ENCODE measurements around the gene USP38.

USP38 gene

DNA sequence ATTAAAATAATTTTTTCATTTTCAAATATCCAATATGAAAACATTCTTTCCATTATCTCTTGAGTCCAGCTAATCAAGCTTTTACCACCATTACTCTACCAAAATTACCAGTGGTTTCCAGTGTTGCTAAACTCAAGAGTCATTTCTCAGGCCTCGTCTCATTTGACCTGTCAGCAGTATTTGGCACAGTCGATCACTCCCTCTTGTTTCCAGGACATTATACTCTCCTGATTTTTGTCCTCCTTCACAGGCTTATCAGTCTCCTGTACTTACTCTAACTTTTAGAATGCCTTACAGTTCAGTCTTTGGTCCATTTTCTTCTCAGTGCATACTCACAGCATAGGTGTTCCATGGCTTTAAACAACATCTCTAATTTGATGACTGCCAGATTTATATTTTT is 11.6 kb downstream of the USP38 start:
- Histone ChIP-seq H4K20me1 (peaks cover 6 to 52% (median 37%) of the 10 kb centered on the region in 11 experiments; a peak in 15 of 22 replicates), H3K4me2 (no peak overlapping the region), H3K9ac (no peak overlapping the region), H3K27ac (no peak overlapping the region), H3K4me1 (no peaks in the 10 kb centered on the region), H3K36me3 (peaks cover 99 to 100% (median 100%) of the 10 kb centered on the region in 11 experiments), H3K4me3 (no peak overlapping the region), H3K9me3 (replicated peaks in 1 of 11) (no peaks in the 10 kb centered on the region), H3K27me3 (no peaks in the 10 kb centered on the region)
- TF ChIP-seq Cebpa-rat (IDR thresholded peaks at IDR 0.05) = no peak

- Histone ChIP-seq H3K27ac (no peak overlapping the region), H3K4me3 (no peak overlapping the region), H3K9me3 (replicated peaks in 1 of 11) (no peaks in the 10 kb centered on the region), H3K36me3 (peaks cover 82 to 100% (median 90%) of the 10 kb centered on the region in 11 experiments), H3K9ac (no peak overlapping the region), H4K20me1 (peaks cover 0 to 47% (median 13%) of the 10 kb centered on the region in 11 experiments; a peak in 14 of 22 replicates), H3K4me2 (no peak overlapping the region), H3K4me1 (no peaks in the 10 kb centered on the region), H3K27me3 (no peaks in the 10 kb centered on the region)
- TF ChIP-seq Cebpa-rat (IDR thresholded peaks at IDR 0.05) = no peak
These were observed 14.8 kb downstream of the USP38 start for GRCh38 chr4:143199503-143199902.

DNA sequence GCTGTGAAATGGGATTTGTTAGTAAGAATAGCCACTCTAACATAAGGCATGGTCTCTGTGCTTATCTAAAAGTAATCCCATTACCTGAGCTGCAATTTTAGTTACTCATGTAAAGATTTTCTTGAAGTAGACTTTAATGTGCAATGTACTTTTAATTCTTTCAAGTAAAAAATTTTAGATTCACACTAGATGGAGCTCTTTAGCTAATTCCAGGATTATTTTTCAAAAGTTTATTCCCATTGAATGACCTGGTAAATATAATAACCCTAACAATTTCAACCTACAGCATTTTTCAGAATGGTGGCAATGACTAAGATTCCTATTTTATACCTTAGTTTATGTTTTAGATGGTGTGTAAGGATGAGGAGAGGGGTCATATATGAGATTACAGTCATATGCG is 18.1 kb downstream of the USP38 start:
- Histone ChIP-seq H3K9me3 (replicated peaks in 1 of 11) (no peaks in the 10 kb centered on the region), H3K4me3 (no peak overlapping the region), H3K4me2 (no peak overlapping the region), H3K27ac (no peak overlapping the region), H3K9ac (no peak overlapping the region), H3K4me1 (no peaks in the 10 kb centered on the region), H4K20me1 (peaks cover 0 to 40% (median 7%) of the 10 kb centered on the region in 11 experiments; a peak in 12 of 22 replicates), H3K27me3 (no peaks in the 10 kb centered on the region), H3K36me3 (peaks cover 75 to 100% (median 84%) of the 10 kb centered on the region in 11 experiments)
- TF ChIP-seq Cebpa-rat (IDR thresholded peaks at IDR 0.05) = no peak

DNA sequence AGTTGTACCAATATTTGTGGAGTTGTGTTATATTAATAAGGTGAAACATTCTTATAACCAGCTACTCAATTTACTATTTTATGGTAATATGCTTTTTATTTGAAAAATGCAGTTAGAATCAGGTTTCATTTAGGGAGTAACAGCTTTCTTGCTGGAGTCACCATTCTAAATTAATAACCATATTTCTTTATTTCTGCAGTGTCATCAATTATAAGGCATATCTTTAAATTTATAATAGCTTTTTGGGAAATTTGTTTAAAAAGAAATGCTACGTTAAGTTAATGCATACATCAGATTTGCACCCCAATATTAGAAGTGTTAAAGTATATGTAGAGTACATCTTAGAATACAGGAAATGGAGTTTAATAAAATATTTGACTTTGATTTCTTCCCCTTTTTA is 18.9 kb downstream of the USP38 start:
- Histone ChIP-seq H3K27ac (no peak overlapping the region), H3K36me3 (peaks cover 67 to 100% (median 79%) of the 10 kb centered on the region in 11 experiments), H3K9ac (no peak overlapping the region), H3K4me1 (no peaks in the 10 kb centered on the region), H4K20me1 (peaks cover 0 to 38% (median 7%) of the 10 kb centered on the region in 11 experiments; a peak in 12 of 22 replicates), H3K27me3 (no peaks in the 10 kb centered on the region), H3K4me2 (no peak overlapping the region), H3K4me3 (no peak overlapping the region), H3K9me3 (replicated peaks in 1 of 11) (no peaks in the 10 kb centered on the region)
- no peak for TF ChIP-seq Cebpa-rat (IDR thresholded peaks at IDR 0.05)

- no peak overlapping the region for H3K9ac ChIP-seq
- H3K4me2 ChIP-seq = no peak overlapping the region
- no peak overlapping the region for H3K4me3 ChIP-seq
- H3K27me3 ChIP-seq = no peaks in the 10 kb centered on the region
- H3K4me1 ChIP-seq = no peaks in the 10 kb centered on the region
- peaks cover 72 to 100% (median 83%) of the 10 kb centered on the region in 11 experiments for H3K36me3 ChIP-seq
- H3K9me3 ChIP-seq (replicated peaks in 1 of 11) = no peaks in the 10 kb centered on the region
- TF ChIP-seq Cebpa-rat (IDR thresholded peaks at IDR 0.05) = no peak
- H3K27ac ChIP-seq = no peak overlapping the region
- peaks cover 0 to 17% (median 0%) of the 10 kb centered on the region in 11 experiments; a peak in 5 of 22 replicates for H4K20me1 ChIP-seq
These were observed 22.8 kb downstream of the USP38 start for GRCh38 chr4:143207555-143207954.

- peaks cover 60 to 95% (median 74%) of the 10 kb centered on the region in 11 experiments for H3K36me3 ChIP-seq
- H3K9me3 ChIP-seq (replicated peaks in 1 of 11) = no peaks in the 10 kb centered on the region
- no peak overlapping the region for H3K9ac ChIP-seq
- H3K4me2 ChIP-seq = no peak overlapping the region
- no peak for TF ChIP-seq Cebpa-rat (IDR thresholded peaks at IDR 0.05)
- no peak overlapping the region for H3K4me3 ChIP-seq
- H3K27me3 ChIP-seq = no peaks in the 10 kb centered on the region
- peaks cover 0 to 3% (median 0%) of the 10 kb centered on the region in 10 experiments; a peak in 5 of 20 replicates for H3K4me1 ChIP-seq
- H4K20me1 ChIP-seq = no peaks in the 10 kb centered on the region; a peak in 1 of 22 replicates
- no peak overlapping the region for H3K27ac ChIP-seq
These were observed 27.8 kb downstream of the USP38 start for GRCh38 chr4:143212566-143212965.

DNA sequence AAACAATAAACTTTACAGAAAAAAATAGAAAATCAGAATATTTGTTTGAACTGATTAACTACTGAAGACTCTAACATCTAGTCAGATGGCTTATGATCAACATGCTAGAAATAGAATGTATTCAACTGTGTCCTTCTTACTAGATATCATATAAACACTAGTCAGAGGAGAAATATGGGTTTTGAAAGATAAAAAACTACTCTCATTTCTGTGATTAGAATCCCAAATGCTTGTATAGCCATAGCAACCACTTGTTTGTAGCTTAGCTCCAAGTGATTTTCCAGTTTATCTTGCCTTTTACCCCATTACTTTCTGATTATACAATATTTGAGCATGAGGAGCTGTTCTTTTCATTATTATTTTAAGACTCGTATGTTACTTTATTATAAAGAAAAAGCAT is 31.2 kb downstream of the USP38 start:
- H3K9ac ChIP-seq = no peak overlapping the region
- no peaks in the 10 kb centered on the region for H3K27me3 ChIP-seq
- H3K4me1 ChIP-seq = peaks cover 0 to 7% (median 0%) of the 10 kb centered on the region in 10 experiments; a peak in 6 of 20 replicates
- H4K20me1 ChIP-seq = peaks cover 0 to 4% (median 0%) of the 10 kb centered on the region in 11 experiments; a peak in 1 of 22 replicates
- no peak overlapping the region for H3K4me2 ChIP-seq
- no peak overlapping the region for H3K4me3 ChIP-seq
- no peaks in the 10 kb centered on the region for H3K9me3 ChIP-seq (replicated peaks in 1 of 11)
- no peak for TF ChIP-seq Cebpa-rat (IDR thresholded peaks at IDR 0.05)
- peaks cover 50 to 78% (median 63%) of the 10 kb centered on the region in 11 experiments for H3K36me3 ChIP-seq
- H3K27ac ChIP-seq = no peak overlapping the region

DNA sequence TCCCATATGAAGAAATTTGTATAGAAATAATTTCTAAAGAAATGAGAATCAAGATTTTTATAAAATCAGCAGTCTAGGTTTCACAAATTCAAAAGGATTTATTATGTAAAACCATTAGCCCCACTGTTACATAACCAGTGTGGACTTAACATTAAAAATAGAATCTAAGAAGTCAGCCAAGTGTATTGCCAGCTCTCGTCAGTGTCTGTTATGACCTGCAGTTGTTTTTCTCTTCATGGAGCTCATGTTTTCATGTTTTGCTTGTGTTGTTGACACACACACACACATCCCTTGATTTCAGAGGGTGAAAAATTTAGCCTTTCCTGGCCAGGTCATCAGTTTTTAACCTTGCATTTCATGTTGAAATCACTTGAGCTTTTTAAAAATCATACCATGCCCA is 39.5 kb downstream of the USP38 start:
- H3K36me3 ChIP-seq = peaks cover 16 to 65% (median 34%) of the 10 kb centered on the region in 11 experiments; a peak in 21 of 22 replicates
- H3K4me2 ChIP-seq = no peak overlapping the region
- H3K9me3 ChIP-seq (replicated peaks in 1 of 11) = no peaks in the 10 kb centered on the region
- no peak for TF ChIP-seq Cebpa-rat (IDR thresholded peaks at IDR 0.05)
- no peaks in the 10 kb centered on the region for H3K4me1 ChIP-seq
- H4K20me1 ChIP-seq = peaks cover 0 to 7% (median 0%) of the 10 kb centered on the region in 11 experiments; a peak in 1 of 22 replicates
- H3K9ac ChIP-seq = no peak overlapping the region
- no peak overlapping the region for H3K27ac ChIP-seq
- no peak overlapping the region for H3K4me3 ChIP-seq
- H3K27me3 ChIP-seq = no peaks in the 10 kb centered on the region

DNA sequence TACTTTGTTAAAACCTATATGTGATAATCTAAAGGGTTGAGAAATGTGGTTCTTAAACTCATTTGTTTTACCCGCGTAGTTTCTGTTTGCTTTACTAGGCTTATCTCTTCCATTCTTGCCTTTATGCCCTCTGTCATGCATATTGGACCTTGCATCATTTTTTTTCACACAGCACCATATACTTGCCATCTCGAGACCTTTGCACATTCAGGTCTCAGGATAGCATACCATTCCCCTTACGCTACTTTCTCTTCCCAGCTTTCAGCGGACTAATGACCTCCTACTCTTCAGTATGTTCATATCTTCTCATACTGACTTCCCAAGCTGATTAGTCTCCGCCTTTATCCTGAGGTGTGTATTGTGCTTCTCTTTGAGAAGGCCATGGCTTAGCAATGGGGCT is 40.5 kb downstream of the USP38 start:
- peaks cover 15 to 56% (median 31%) of the 10 kb centered on the region in 11 experiments; a peak in 21 of 22 replicates for H3K36me3 ChIP-seq

GRCh38 chr4:143230683-143231082 is 46.0 kb downstream of the USP38 start:
- TF ChIP-seq Cebpa-rat (IDR thresholded peaks at IDR 0.05) = no peak
- Histone ChIP-seq H3K27ac (no peak overlapping the region), H3K4me3 (no peak overlapping the region), H3K4me1 (no peaks in the 10 kb centered on the region), H3K27me3 (no peaks in the 10 kb centered on the region), H3K36me3 (peaks cover 0 to 9% (median 3%) of the 10 kb centered on the region in 11 experiments; a peak in 5 of 22 replicates), H4K20me1 (no peaks in the 10 kb centered on the region), H3K9me3 (replicated peaks in 1 of 11) (no peaks in the 10 kb centered on the region), H3K4me2 (no peak overlapping the region), H3K9ac (no peak overlapping the region)

More for the DNA sequence above, 40.5 kb downstream of the USP38 start:
- Histone ChIP-seq H3K4me1 (no peaks in the 10 kb centered on the region), H3K4me3 (no peak overlapping the region), H3K27ac (no peak overlapping the region), H4K20me1 (peaks cover 0 to 5% (median 0%) of the 10 kb centered on the region in 11 experiments; a peak in 1 of 22 replicates), H3K9ac (no peak overlapping the region), H3K9me3 (replicated peaks in 1 of 11) (no peaks in the 10 kb centered on the region), H3K4me2 (no peak overlapping the region), H3K27me3 (no peaks in the 10 kb centered on the region)
- no peak for TF ChIP-seq Cebpa-rat (IDR thresholded peaks at IDR 0.05)
